H1 (cell line): Measurements from ENCODE around the gene CYP1A1.

Experiments
- CHD2 ChIP-seq: IDR thresholded peaks from 2 replicates; pipeline ENCODE4 v1.6.1; 2012; ENCODE audit warnings: low read length, improper control_type of control experiment
- EGR1 ChIP-seq: IDR thresholded peaks from 2 replicates; pipeline ENCODE4 v1.6.1; 2011; ENCODE audit warnings: low read depth, low read length, borderline replicate concordance
- EP300 ChIP-seq, 2 experiments: IDR thresholded peaks; 1 replicate in 1 of 2; 2 replicates in 1 of 2; pipeline ENCODE4 v1.6.1; 2011 to 2012; ENCODE audit warnings: low read depth in 2 of 2, low read length in 2 of 2, mild to moderate bottlenecking in 2 of 2, borderline replicate concordance in 1 of 2, inconsistent platforms in 1 of 2, moderate library complexity in 1 of 2
- EZH2 ChIP-seq: fragments of 200-600 bp; sonication (generic); IDR thresholded peaks from 2 replicates; pipeline ENCODE4 v1.7.1; 2012; ENCODE audit warnings: low read depth, mild to moderate bottlenecking, moderate library complexity, low read length, inconsistent platforms; ENCODE audit not compliant: severe bottlenecking
- POLR2A ChIP-seq, 2 experiments: IDR thresholded peaks; 1 replicate in 1 of 2; 2 replicates in 1 of 2; pipeline ENCODE4 v1.6.1; 2011; ENCODE audit warnings: low read depth in 2 of 2, low read length in 2 of 2, mild to moderate bottlenecking in 2 of 2; ENCODE audit errors: control extremely low read depth in 1 of 2
- POLR2AphosphoS5 ChIP-seq: IDR thresholded peaks from 2 replicates; pipeline ENCODE4 v1.6.1; 2011; ENCODE audit warnings: low read depth, low read length
- RAD21 ChIP-seq, 2 experiments: IDR thresholded peaks in 1 of 2; conservative IDR thresholded peaks in 1 of 2; 2 replicates each; pipeline ENCODE4 v1.6.1; 2011; ENCODE audit warnings: low read depth in 2 of 2, low read length in 2 of 2, improper control_type of control experiment in 1 of 2, inconsistent platforms in 1 of 2, mild to moderate bottlenecking in 1 of 2, moderate library complexity in 1 of 2
- SRF ChIP-seq: IDR thresholded peaks from 2 replicates; pipeline ENCODE4 v1.6.1; 2011; ENCODE audit warnings: mild to moderate bottlenecking, low read depth, low read length, moderate library complexity
- TF ChIP-seq, protein P1 (sequence below), 3 experiments: IDR thresholded peaks; 1 replicate in 2 of 3; 2 replicates in 1 of 3; pipeline versions ENCODE4 v1.5.1 to v1.6.1; 2011; ENCODE audit warnings: low read length in 3 of 3, mild to moderate bottlenecking in 3 of 3, inconsistent platforms in 2 of 3, low read depth in 1 of 3, moderate library complexity in 1 of 3; ENCODE audit not compliant: insufficient read depth in 1 of 3; ENCODE audit errors: control extremely low read depth in 1 of 3
- TF ChIP-seq, protein P2 (sequence below): IDR thresholded peaks from 2 replicates; pipeline ENCODE4 v1.6.1; 2011; ENCODE audit warnings: low read length, improper control_type of control experiment
- TF ChIP-seq, protein P3 (sequence below): IDR thresholded peaks from 2 replicates; pipeline ENCODE4 v1.6.1; 2012; ENCODE audit warnings: inconsistent platforms

DNA sequence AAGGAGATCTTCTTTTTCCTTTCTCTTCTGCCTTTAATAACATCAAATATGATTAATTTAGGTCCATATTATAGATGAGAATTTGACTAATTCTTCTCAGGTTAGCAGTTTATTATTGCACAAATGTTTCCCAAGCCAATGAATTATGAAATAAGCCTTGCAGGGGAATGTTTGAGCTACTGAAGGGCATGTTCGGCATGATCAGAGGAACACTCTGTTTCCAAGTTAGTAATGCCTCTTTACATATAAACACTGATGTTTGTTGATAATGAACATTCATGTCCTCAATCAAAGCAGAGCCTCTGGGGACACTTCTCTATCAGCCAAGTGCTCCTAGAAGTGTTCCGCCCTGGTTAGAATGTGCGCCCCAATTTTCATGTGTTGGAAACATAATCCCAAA lies 10.0 kb upstream of the CYP1A1 start:
- TF ChIP-seq, protein P1, sequence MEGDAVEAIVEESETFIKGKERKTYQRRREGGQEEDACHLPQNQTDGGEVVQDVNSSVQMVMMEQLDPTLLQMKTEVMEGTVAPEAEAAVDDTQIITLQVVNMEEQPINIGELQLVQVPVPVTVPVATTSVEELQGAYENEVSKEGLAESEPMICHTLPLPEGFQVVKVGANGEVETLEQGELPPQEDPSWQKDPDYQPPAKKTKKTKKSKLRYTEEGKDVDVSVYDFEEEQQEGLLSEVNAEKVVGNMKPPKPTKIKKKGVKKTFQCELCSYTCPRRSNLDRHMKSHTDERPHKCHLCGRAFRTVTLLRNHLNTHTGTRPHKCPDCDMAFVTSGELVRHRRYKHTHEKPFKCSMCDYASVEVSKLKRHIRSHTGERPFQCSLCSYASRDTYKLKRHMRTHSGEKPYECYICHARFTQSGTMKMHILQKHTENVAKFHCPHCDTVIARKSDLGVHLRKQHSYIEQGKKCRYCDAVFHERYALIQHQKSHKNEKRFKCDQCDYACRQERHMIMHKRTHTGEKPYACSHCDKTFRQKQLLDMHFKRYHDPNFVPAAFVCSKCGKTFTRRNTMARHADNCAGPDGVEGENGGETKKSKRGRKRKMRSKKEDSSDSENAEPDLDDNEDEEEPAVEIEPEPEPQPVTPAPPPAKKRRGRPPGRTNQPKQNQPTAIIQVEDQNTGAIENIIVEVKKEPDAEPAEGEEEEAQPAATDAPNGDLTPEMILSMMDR (IDR thresholded peaks at IDR 0.05; ENCODE audit: control extremely low read depth in 1 of 3, insufficient read depth in 1 of 3, low read depth in 1 of 3, low read length in 3 of 3) = no peak
- no peak for TF ChIP-seq EGR1
- TF ChIP-seq POLR2AphosphoS5 = no peak
- TF ChIP-seq SRF = no peak
- no peak for TF ChIP-seq CHD2
- TF ChIP-seq EP300 (IDR thresholded peaks at IDR 0.05; ENCODE audit: borderline replicate concordance in 1 of 2, low read depth in 2 of 2, low read length in 2 of 2) = no peak
- TF ChIP-seq, protein P2, sequence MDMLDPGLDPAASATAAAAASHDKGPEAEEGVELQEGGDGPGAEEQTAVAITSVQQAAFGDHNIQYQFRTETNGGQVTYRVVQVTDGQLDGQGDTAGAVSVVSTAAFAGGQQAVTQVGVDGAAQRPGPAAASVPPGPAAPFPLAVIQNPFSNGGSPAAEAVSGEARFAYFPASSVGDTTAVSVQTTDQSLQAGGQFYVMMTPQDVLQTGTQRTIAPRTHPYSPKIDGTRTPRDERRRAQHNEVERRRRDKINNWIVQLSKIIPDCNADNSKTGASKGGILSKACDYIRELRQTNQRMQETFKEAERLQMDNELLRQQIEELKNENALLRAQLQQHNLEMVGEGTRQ = no peak
- TF ChIP-seq EZH2 = no peak
- TF ChIP-seq POLR2A (IDR thresholded peaks at IDR 0.05; ENCODE audit: control extremely low read depth in 1 of 2, low read depth in 2 of 2, low read length in 2 of 2) = no peak
- TF ChIP-seq, protein P3, sequence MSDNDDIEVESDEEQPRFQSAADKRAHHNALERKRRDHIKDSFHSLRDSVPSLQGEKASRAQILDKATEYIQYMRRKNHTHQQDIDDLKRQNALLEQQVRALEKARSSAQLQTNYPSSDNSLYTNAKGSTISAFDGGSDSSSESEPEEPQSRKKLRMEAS = no peak
- no peak for TF ChIP-seq RAD21 (IDR thresholded peaks at IDR 0.05 in 1 of 2, conservative IDR thresholded peaks at IDR 0.05 in 1 of 2; ENCODE audit: low read depth in 2 of 2, low read length in 2 of 2)
